ENCODE data around the gene TXLNG.

GRCh38 chrX:16842684-16843083, 56.4 kb downstream of the TXLNG start:
- TF ChIP-seq CTCF (IDR thresholded peaks at IDR 0.05) (no peak), POLR2A (IDR thresholded peaks at IDR 0.05) (no peak)
